C4-2B (cell line): Measurements from ENCODE around the gene KLHDC8A.

Source experiments
- H3K27ac ChIP-seq: fragments of 450-650 bp; 2 replicates; pipeline ENCODE4 v1.5.1; 2017
- ZFX ChIP-seq: fragments of 450-650 bp; IDR thresholded peaks from 2 replicates; pipeline ENCODE4 v1.6.1; 2017
- TF ChIP-seq, protein P1 (sequence below): fragments of 450-650 bp; conservative IDR thresholded peaks from 2 replicates; pipeline ENCODE4 v1.5.1; 2017; ENCODE audit warnings: mild to moderate bottlenecking

KLHDC8A gene

DNA sequence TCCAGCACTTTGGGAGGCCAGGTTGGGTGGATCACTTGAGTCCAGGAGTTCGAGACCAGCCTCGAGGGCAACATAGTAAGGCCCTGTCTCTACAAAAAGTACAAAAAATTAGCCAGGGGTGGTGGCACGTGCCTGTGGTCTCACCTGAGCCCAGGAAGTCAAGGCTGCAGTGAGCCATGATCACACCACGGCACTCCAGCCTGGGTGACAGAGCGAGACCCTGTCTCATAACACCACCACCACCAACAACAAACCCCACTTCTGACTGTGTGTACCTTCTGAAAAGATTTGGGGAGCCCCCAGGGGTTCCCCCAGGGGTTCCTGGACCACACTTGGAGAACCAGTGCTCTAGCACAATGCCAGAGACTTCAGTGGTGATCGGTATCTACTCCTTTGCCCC, 65.1 kb downstream of the KLHDC8A start:
- TF ChIP-seq, protein P1, sequence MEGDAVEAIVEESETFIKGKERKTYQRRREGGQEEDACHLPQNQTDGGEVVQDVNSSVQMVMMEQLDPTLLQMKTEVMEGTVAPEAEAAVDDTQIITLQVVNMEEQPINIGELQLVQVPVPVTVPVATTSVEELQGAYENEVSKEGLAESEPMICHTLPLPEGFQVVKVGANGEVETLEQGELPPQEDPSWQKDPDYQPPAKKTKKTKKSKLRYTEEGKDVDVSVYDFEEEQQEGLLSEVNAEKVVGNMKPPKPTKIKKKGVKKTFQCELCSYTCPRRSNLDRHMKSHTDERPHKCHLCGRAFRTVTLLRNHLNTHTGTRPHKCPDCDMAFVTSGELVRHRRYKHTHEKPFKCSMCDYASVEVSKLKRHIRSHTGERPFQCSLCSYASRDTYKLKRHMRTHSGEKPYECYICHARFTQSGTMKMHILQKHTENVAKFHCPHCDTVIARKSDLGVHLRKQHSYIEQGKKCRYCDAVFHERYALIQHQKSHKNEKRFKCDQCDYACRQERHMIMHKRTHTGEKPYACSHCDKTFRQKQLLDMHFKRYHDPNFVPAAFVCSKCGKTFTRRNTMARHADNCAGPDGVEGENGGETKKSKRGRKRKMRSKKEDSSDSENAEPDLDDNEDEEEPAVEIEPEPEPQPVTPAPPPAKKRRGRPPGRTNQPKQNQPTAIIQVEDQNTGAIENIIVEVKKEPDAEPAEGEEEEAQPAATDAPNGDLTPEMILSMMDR: no peak
- no peak for TF ChIP-seq ZFX
- no peak overlapping the region for H3K27ac ChIP-seq

DNA sequence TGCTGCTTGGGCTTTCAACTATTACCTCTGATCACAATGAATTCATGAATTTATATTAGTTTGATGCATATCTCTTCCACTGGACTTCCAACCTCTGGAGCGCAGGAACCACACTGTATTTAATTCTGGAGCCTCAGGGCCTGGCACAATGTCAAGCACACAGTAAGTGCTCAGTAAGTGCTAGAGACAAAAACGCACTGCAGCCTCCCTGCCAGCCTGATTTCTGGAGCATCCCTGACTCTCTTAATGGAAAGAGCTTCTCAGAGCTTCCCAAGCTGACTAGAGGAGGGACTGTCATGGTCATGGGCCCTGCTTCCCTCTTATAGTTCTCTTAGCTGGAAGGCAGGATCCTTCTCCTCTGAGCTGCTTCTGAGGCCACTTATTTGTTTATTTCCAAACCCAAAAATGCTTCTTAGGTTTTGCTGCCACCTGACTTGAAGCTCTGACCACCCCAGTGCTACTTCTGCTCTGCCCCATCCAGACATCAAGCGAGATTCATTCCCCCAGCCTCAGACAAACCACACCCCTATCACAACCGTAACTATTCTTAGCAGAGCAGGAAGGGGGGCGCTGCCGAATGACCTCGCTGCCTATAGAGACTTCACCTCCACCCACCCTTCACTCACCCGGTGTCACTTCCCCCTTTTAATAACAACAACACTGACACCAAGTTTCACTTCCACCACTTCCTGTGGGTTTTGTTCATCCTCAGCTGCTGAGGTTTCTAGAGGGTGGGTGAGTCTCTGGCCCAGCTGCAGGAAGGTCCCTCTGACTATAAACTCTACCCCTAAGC, 68.8 kb downstream of the KLHDC8A start:
- no peak for TF ChIP-seq ZFX
- TF ChIP-seq, protein P1: no peak
- H3K27ac ChIP-seq: no peak overlapping the region

DNA sequence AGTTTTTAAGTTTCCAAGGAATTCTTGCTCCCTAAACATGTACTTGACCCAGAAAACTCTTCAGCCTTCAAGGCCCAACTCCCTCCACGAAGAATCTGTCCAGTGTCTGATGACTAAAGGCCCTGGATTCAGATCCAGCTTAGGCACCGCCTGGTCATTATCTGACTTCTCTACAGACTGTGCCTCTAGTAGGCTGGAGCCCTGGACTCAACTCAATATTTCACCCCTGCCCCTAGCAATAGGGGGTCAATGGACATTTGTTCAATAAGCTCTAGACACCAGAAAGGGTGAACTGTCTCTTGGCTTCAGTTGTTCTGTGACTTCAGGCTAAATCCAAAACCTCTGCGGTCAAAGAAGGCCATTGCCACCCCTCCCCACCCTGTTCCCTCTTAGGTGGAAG, 69.6 kb downstream of the KLHDC8A start:
- TF ChIP-seq ZFX: no peak
- TF ChIP-seq, protein P1: no peak
- H3K27ac ChIP-seq: no peak overlapping the region

DNA sequence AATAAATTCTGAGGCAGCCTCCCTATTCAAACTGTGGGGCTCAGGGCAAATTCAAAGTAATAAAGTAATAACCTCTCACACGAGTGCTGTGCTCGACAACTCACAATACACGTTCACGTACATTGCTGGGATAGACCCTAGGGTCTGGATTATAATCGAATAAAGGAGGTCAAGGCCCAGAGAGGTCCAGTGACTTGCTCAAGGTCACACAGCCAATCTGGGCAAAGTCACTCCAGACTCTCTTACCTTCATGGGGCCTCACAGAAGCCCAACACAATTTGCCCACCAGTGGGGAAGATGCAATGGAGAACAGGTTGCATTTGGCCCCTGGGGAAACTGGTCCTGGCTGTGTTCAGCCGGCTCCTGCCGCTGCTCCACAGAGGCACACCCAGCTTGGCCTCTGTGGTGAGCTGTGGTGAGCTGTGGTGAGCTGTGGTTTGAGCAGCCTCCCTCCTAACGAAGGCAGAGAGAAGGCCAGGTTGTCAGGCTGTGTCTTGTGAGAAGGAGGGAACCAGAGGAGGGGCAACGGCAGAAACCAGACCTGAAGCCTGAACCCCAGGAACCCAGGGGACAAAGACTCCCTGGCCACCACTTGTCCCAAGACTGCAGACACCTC, 70.3 kb downstream of the KLHDC8A start:
- H3K27ac ChIP-seq: no peak overlapping the region
- TF ChIP-seq ZFX: no peak
- TF ChIP-seq, protein P1: no peak
